GM23338 (cell line): ENCODE results near the gene SLC25A30. TPM values are rescaled to one million over a fixed set of nuclear protein-coding genes. Genes with fewer than 3 reads are reported as not detected.

Source experiments
- ATAC-seq: fragments of 200-7000 bp; cut with Tn5 transposase; 3 replicates; pipeline ENCODE4 v1.9.1; 2020
- DNase-seq: peaks from one replicate; pipeline ENCODE4 v3.0.0-alpha.2; 2015; ENCODE audit warnings: low spot score
- H2AFZ ChIP-seq: fragments of 200-600 bp; sonication (generic); 2 replicates; pipeline ENCODE4 v1.8.0; 2016; ENCODE audit warnings: antibody characterized with exemption, mild to moderate bottlenecking, moderate library complexity
- H3F3A ChIP-seq: fragments of 200-600 bp; sonication (generic); replicated peaks from 2 replicates; pipeline ENCODE4 v1.8.0; 2017; ENCODE audit warnings: antibody characterized with exemption, mixed run types, low read depth
- H3K27ac ChIP-seq: fragments of 200-600 bp; sonication (generic); 2 replicates; pipeline ENCODE4 v1.6.1; 2016; ENCODE audit warnings: low read depth
- H3K27me3 ChIP-seq: fragments of 200-600 bp; sonication (generic); 2 replicates; pipeline ENCODE4 v1.8.0; 2016; ENCODE audit warnings: mild to moderate bottlenecking, mixed run types, moderate library complexity; ENCODE audit not compliant: insufficient read depth
- H3K36me3 ChIP-seq: fragments of 200-600 bp; sonication (generic); 2 replicates; pipeline ENCODE4 v1.8.0; 2016; ENCODE audit warnings: mild to moderate bottlenecking; ENCODE audit not compliant: insufficient read depth
- H3K4me1 ChIP-seq: fragments of 200-600 bp; sonication (generic); 2 replicates; pipeline ENCODE4 v1.8.0; 2016; ENCODE audit warnings: mild to moderate bottlenecking, moderate library complexity; ENCODE audit not compliant: insufficient read depth
- H3K4me2 ChIP-seq: fragments of 200-600 bp; sonication (generic); 2 replicates; pipeline ENCODE4 v1.7.1; 2017; ENCODE audit warnings: mixed run types
- H3K4me3 ChIP-seq: fragments of 200-600 bp; sonication (generic); 2 replicates; pipeline ENCODE4 v1.6.1; 2016; ENCODE audit warnings: mixed run types
- H3K79me2 ChIP-seq: fragments of 200-600 bp; sonication (generic); replicated peaks from 2 replicates; pipeline ENCODE4 v1.8.0; 2017; ENCODE audit warnings: mild to moderate bottlenecking; ENCODE audit not compliant: insufficient read depth
- H3K9me2 ChIP-seq: fragments of 200-600 bp; sonication (generic); 2 replicates; pipeline ENCODE4 v1.8.0; 2017; ENCODE audit not compliant: insufficient read depth
- H4K20me1 ChIP-seq: fragments of 200-600 bp; sonication (generic); replicated peaks from 2 replicates; pipeline ENCODE4 v1.8.0; 2017; ENCODE audit warnings: mild to moderate bottlenecking; ENCODE audit not compliant: insufficient read depth
- H3K27ac Mint-ChIP-seq: 2 replicates; pipeline ENCODE4 v1.8.0; 2020; ENCODE audit warnings: inconsistent platforms, mild to moderate bottlenecking, moderate library complexity, mixed read lengths
- H3K27me3 Mint-ChIP-seq: 3 replicates; pipeline ENCODE4 v1.8.0; 2022; ENCODE audit warnings: low read depth, mild to moderate bottlenecking, moderate library complexity, mixed read lengths, inconsistent platforms; ENCODE audit not compliant: insufficient read depth, poor library complexity
- H3K36me3 Mint-ChIP-seq: 3 replicates; pipeline ENCODE4 v1.8.0; 2021; ENCODE audit warnings: low read depth, mild to moderate bottlenecking, inconsistent platforms, moderate library complexity, mixed read lengths
- H3K4me1 Mint-ChIP-seq: 3 replicates; pipeline ENCODE4 v1.8.0; 2020; ENCODE audit warnings: mild to moderate bottlenecking, inconsistent platforms, mixed read lengths
- H3K4me3 Mint-ChIP-seq: 3 replicates; pipeline ENCODE4 v1.8.0; 2021; ENCODE audit warnings: moderate library complexity, mild to moderate bottlenecking, inconsistent platforms, mixed read lengths
- H3K9me3 Mint-ChIP-seq: 3 replicates; pipeline ENCODE4 v1.8.0; 2020; ENCODE audit warnings: moderate library complexity, mild to moderate bottlenecking, inconsistent platforms, mixed read lengths
- CREB1 ChIP-seq: fragments of 250-450 bp; sonication (Bioruptor Pico); IDR thresholded peaks from 2 replicates; pipeline ENCODE4 v1.5.0; 2020; ENCODE audit warnings: low read depth, mild to moderate bottlenecking, moderate library complexity
- ETS1 ChIP-seq: IDR thresholded peaks from 2 replicates; pipeline ENCODE4 v1.6.1; 2016; ENCODE audit warnings: antibody characterized with exemption
- EZH2 ChIP-seq: fragments of 200-600 bp; sonication (generic); IDR thresholded peaks from one replicate; pipeline ENCODE4 v1.8.0; 2017; ENCODE audit warnings: antibody characterized with exemption, mild to moderate bottlenecking, low read depth; ENCODE audit not compliant: unreplicated experiment
- JUNB ChIP-seq: IDR thresholded peaks from one replicate; pipeline ENCODE4 v1.6.1; 2016; ENCODE audit warnings: antibody characterized with exemption; ENCODE audit not compliant: unreplicated experiment
- NANOG ChIP-seq: IDR thresholded peaks from 2 replicates; pipeline ENCODE4 v1.6.1; 2016; ENCODE audit warnings: antibody characterized with exemption, borderline replicate concordance
- POLR2AphosphoS5 ChIP-seq: IDR thresholded peaks from 2 replicates; pipeline ENCODE4 v1.6.1; 2016; ENCODE audit warnings: antibody characterized with exemption, low read depth
- STAT1 ChIP-seq: IDR thresholded peaks from one replicate; pipeline ENCODE4 v1.6.1; 2016; ENCODE audit warnings: antibody characterized with exemption; ENCODE audit not compliant: unreplicated experiment
- ZNF114 ChIP-seq: fragments of 250-450 bp; sonication (Bioruptor Pico); IDR thresholded peaks from 2 replicates; pipeline ENCODE4 v1.5.0; 2020; ENCODE audit warnings: mild to moderate bottlenecking, moderate library complexity
- polyA plus RNA-seq: library from polyadenylated mRNA; unstranded; fragments of >200 nt; fragmentation: Nextera tagmentation; extraction: Ambion mirVana; gene quantifications from 2 replicates; pipeline ENCODE4 v1.2.1, GENCODE V29; 2016
- total RNA-seq: library from RNA; depleted of rRNA; stranded (reverse); fragments of >200 nt; shearing (Covaris generic); gene quantifications from 2 replicates; pipeline ENCODE4 v1.2.3, GENCODE V29; 2014
- TF ChIP-seq, protein P1 (sequence below): fragments of 250-450 bp; sonication (Bioruptor Pico); IDR thresholded peaks from 2 replicates; pipeline ENCODE4 v1.5.0; 2020; ENCODE audit warnings: mild to moderate bottlenecking, moderate library complexity

The SLC25A30 gene
- total and polyA plus RNA-seq, 2 experiments from 2014 or later, result 2.0 to 7.5 TPM

GRCh38 chr13:45464687-45465453 is 46.7 kb upstream of the SLC25A30 start, which contains the start of gene COG3 (continued):
- TF ChIP-seq, protein P1, sequence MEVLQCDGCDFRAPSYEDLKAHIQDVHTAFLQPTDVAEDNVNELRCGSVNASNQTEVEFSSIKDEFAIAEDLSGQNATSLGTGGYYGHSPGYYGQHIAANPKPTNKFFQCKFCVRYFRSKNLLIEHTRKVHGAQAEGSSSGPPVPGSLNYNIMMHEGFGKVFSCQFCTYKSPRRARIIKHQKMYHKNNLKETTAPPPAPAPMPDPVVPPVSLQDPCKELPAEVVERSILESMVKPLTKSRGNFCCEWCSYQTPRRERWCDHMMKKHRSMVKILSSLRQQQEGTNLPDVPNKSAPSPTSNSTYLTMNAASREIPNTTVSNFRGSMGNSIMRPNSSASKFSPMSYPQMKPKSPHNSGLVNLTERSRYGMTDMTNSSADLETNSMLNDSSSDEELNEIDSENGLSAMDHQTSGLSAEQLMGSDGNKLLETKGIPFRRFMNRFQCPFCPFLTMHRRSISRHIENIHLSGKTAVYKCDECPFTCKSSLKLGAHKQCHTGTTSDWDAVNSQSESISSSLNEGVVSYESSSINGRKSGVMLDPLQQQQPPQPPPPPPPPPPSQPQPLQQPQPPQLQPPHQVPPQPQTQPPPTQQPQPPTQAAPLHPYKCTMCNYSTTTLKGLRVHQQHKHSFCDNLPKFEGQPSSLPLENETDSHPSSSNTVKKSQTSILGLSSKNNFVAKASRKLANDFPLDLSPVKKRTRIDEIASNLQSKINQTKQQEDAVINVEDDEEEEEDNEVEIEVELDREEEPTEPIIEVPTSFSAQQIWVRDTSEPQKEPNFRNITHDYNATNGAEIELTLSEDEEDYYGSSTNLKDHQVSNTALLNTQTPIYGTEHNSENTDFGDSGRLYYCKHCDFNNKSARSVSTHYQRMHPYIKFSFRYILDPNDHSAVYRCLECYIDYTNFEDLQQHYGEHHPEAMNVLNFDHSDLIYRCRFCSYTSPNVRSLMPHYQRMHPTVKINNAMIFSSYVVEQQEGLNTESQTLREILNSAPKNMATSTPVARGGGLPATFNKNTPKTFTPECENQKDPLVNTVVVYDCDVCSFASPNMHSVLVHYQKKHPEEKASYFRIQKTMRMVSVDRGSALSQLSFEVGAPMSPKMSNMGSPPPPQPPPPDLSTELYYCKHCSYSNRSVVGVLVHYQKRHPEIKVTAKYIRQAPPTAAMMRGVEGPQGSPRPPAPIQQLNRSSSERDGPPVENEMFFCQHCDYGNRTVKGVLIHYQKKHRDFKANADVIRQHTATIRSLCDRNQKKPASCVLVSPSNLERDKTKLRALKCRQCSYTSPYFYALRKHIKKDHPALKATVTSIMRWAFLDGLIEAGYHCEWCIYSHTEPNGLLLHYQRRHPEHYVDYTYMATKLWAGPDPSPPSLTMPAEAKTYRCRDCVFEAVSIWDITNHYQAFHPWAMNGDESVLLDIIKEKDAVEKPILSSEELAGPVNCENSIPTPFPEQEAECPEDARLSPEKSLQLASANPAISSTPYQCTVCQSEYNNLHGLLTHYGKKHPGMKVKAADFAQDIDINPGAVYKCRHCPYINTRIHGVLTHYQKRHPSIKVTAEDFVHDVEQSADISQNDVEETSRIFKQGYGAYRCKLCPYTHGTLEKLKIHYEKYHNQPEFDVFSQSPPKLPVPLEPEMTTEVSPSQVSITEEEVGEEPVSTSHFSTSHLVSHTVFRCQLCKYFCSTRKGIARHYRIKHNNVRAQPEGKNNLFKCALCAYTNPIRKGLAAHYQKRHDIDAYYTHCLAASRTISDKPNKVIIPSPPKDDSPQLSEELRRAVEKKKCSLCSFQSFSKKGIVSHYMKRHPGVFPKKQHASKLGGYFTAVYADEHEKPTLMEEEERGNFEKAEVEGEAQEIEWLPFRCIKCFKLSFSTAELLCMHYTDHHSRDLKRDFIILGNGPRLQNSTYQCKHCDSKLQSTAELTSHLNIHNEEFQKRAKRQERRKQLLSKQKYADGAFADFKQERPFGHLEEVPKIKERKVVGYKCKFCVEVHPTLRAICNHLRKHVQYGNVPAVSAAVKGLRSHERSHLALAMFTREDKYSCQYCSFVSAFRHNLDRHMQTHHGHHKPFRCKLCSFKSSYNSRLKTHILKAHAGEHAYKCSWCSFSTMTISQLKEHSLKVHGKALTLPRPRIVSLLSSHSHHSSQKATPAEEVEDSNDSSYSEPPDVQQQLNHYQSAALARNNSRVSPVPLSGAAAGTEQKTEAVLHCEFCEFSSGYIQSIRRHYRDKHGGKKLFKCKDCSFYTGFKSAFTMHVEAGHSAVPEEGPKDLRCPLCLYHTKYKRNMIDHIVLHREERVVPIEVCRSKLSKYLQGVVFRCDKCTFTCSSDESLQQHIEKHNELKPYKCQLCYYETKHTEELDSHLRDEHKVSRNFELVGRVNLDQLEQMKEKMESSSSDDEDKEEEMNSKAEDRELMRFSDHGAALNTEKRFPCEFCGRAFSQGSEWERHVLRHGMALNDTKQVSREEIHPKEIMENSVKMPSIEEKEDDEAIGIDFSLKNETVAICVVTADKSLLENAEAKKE (CRISPR knock-in tag), result no peak
- TF ChIP-seq POLR2AphosphoS5 (peak; percentile 74), STAT1 (no peak), CREB1 (CRISPR knock-in tag) (peak; percentile 82), ZNF114 (no peak), JUNB (no peak)

GRCh38 chr13:45464141-45464686 is 46.0 kb upstream of the SLC25A30 start:
- DNase-seq, result no peak
- H3K27me3 ChIP-seq, result no peaks in the 10 kb centered on the region; the same call in 1 of the 2 replicates
- H3K27ac Mint-ChIP-seq, result peak overlapping the region; percentile 95
- H4K20me1 ChIP-seq, result peaks cover 10% of the 10 kb centered on the region; the same call in 1 of the 2 replicates
- peak overlapping the region; percentile 64 for H3K4me2 ChIP-seq
- peak overlapping the region; percentile 64 for H3K27ac ChIP-seq
- no peaks in the 10 kb centered on the region for H3K36me3 ChIP-seq
- H3K4me1 Mint-ChIP-seq, result peaks cover 21% of the 10 kb centered on the region
- no peaks in the 10 kb centered on the region for H3K9me2 ChIP-seq
- H3K4me1 ChIP-seq, result peaks cover 12% of the 10 kb centered on the region; the same call in 1 of the 2 replicates
- peak overlapping the region; percentile 64; the same call in 1 of the 2 replicates for H2AFZ ChIP-seq
- H3K4me3 ChIP-seq, result peak overlapping the region; percentile 72
- H3K4me3 Mint-ChIP-seq, result peak overlapping the region; percentile 92
- H3K36me3 Mint-ChIP-seq, result peaks cover 5% of the 10 kb centered on the region; the same call in 2 of the 3 replicates
- H3K9me3 Mint-ChIP-seq, result peaks cover 5% of the 10 kb centered on the region; the same call in 2 of the 3 replicates
- H3K79me2 ChIP-seq, result peaks cover 40% of the 10 kb centered on the region
- peaks cover 8% of the 10 kb centered on the region; the same call in 1 of the 2 replicates for H3F3A ChIP-seq
- no peak for ATAC-seq
- H3K27me3 Mint-ChIP-seq, result no peaks in the 10 kb centered on the region
- TF ChIP-seq POLR2AphosphoS5, result no peak
- no peak for TF ChIP-seq CREB1 (CRISPR knock-in tag)
- no peak for TF ChIP-seq ZNF114
- no peak for TF ChIP-seq ETS1
- TF ChIP-seq STAT1, result no peak
- TF ChIP-seq EZH2, result no peak
- TF ChIP-seq NANOG, result no peak
